GM12878 (cell line): ENCODE data around the gene HBQ1. TPM values are rescaled to one million over a fixed set of nuclear protein-coding genes. Genes with fewer than 3 reads are reported as not detected.

Source experiments
- ATF2 ChIP-seq: IDR thresholded peaks from 2 replicates; pipeline ENCODE4 v1.6.1; 2012; ENCODE audit warnings: low read length, inconsistent platforms
- CEBPZ ChIP-seq: fragments of 150-350 bp; IDR thresholded peaks from 2 replicates; pipeline ENCODE4 v1.6.1; 2016; ENCODE audit warnings: low read depth, low read length
- CREB1 ChIP-seq: IDR thresholded peaks from 2 replicates; pipeline ENCODE4 v1.6.1; 2012; ENCODE audit warnings: low read depth, mild to moderate bottlenecking, inconsistent platforms
- E2F8 ChIP-seq: fragments of 450-650 bp; IDR thresholded peaks from 2 replicates; pipeline ENCODE4 v1.6.1; 2018; ENCODE audit warnings: mild to moderate bottlenecking, low read depth, moderate library complexity; ENCODE audit not compliant: partially characterized antibody
- GABPA ChIP-seq: IDR thresholded peaks from 2 replicates; pipeline ENCODE4 v1.6.1; 2014; ENCODE audit warnings: antibody characterized with exemption, low read depth, mild to moderate bottlenecking, inconsistent platforms
- IRF3 ChIP-seq: fragments of 450-650 bp; IDR thresholded peaks from 2 replicates; pipeline ENCODE4 v1.6.1; 2014; ENCODE audit warnings: mild to moderate bottlenecking
- MLLT1 ChIP-seq: fragments of 450-650 bp; IDR thresholded peaks from 2 replicates; pipeline ENCODE4 v1.6.1; 2016; ENCODE audit warnings: mild to moderate bottlenecking
- NFYA ChIP-seq: IDR thresholded peaks from 2 replicates; pipeline ENCODE4 v1.6.1; 2011; ENCODE audit warnings: low read depth, mild to moderate bottlenecking, low read length, improper control_type of control experiment, borderline replicate concordance
- SMAD5 ChIP-seq: IDR thresholded peaks from 2 replicates; pipeline ENCODE4 v1.6.1; 2016; ENCODE audit warnings: antibody characterized with exemption, low read depth
- SUPT20H ChIP-seq: IDR thresholded peaks from 2 replicates; pipeline ENCODE4 v1.6.1; 2011; ENCODE audit warnings: low read depth, mild to moderate bottlenecking, low read length, moderate library complexity, borderline replicate concordance; ENCODE audit not compliant: control insufficient read depth
- TCF7 ChIP-seq: IDR thresholded peaks from 2 replicates; pipeline ENCODE4 v1.6.1; 2014; ENCODE audit warnings: antibody characterized with exemption, borderline replicate concordance
- YBX1 ChIP-seq: fragments of 450-650 bp; IDR thresholded peaks from 2 replicates; pipeline ENCODE4 v1.6.1; 2016; ENCODE audit warnings: antibody characterized with exemption
- ZNF24 ChIP-seq: fragments of 450-650 bp; IDR thresholded peaks from 2 replicates; pipeline ENCODE4 v1.6.1; 2017; ENCODE audit warnings: antibody characterized with exemption, mild to moderate bottlenecking
- ZSCAN29 ChIP-seq: fragments of 450-650 bp; IDR thresholded peaks from 2 replicates; pipeline ENCODE4 v1.6.1; 2017; ENCODE audit warnings: mild to moderate bottlenecking, moderate library complexity
- polyA plus RNA-seq, 11 experiments: library from polyadenylated mRNA; depleted of rRNA in 4 of 11; unstranded in 6 of 11; stranded (reverse) in 5 of 11; fragments of >200 nt; fragmentation: Nextera tagmentation in 4 of 11; fragmentation: Illumina TruSeq in 1 of 11; extraction: Ambion mirVana in 4 of 11; extraction: Trizol in 1 of 11; gene quantifications; 1 replicate in 1 of 11; 2 replicates in 10 of 11; pipeline versions ENCODE4 v1.2.1 to v1.2.3, GENCODE V29; 2011 to 2016; ENCODE audit warnings: inconsistent platforms in 2 of 11, missing spikeins in 2 of 11, low read depth in 1 of 11
- total RNA-seq, 4 experiments: library from RNA; depleted of rRNA in 3 of 4; stranded (reverse); fragments of >200 nt in 3 of 4; fragmentation: Illumina TruSeq in 1 of 4; extraction: Trizol in 1 of 4; gene quantifications; 2 replicates each; pipeline versions ENCODE4 v1.2.1 to v1.2.3, GENCODE V29; 2013 to 2021

The HBQ1 gene
- total and polyA plus RNA-seq, 10 of the 15 experiments (the other 5 are each of a cell fraction or from before 2014, with no cell fraction given), result not detected

GRCh38 chr16:155031-155398 lies 25.2 kb upstream of the HBQ1 start (continued):
- no peak for TF ChIP-seq E2F8
- no peak for TF ChIP-seq MLLT1
- no peak for TF ChIP-seq IRF3
- no peak for TF ChIP-seq GABPA
- TF ChIP-seq TCF7, result no peak
- no peak for TF ChIP-seq CREB1
- TF ChIP-seq SUPT20H, result no peak
- no peak for TF ChIP-seq ATF2
- TF ChIP-seq NFYA, result no peak
- no peak for TF ChIP-seq SMAD5
- no peak for TF ChIP-seq ZNF24
- TF ChIP-seq YBX1, result no peak
- no peak for TF ChIP-seq CEBPZ
- TF ChIP-seq ZSCAN29, result no peak
